Right lobe of liver (tissue), 6 donors: Measurements from ENCODE around the gene SERTAD4. TPM values are rescaled to one million over a fixed set of nuclear protein-coding genes. Genes with fewer than 3 reads are reported as not detected.

Experiments used
- ATAC-seq, 4 donors: fragments of 200-7000 bp; cut with Tn5 transposase; one replicate each; pipeline ENCODE4 v1.9.1; 2020; ENCODE audit warnings: mild to moderate bottlenecking in 4 of 4, moderate library complexity in 4 of 4
- DNase-seq, 3 donors: peaks; one replicate each; pipeline ENCODE4 v3.0.0-alpha.2; 2020
- H3K27ac ChIP-seq, 3 donors: fragments of 200-600 bp; one replicate each; pipeline ENCODE4 v1.8.0; 2022
- H3K27me3 ChIP-seq, 2 donors: fragments of 200-600 bp; one replicate each; pipeline ENCODE4 v1.8.0; 2022
- H3K36me3 ChIP-seq, 4 donors: fragments of 200-600 bp; sonication (generic) in 1 of 4; one replicate each; pipeline versions ENCODE4 v1.5.1 to v1.8.0; 2017 to 2022; ENCODE audit warnings: control low read depth in 1 of 4
- H3K4me1 ChIP-seq, 4 donors: fragments of 200-600 bp; sonication (generic) in 1 of 4; one replicate each; pipeline versions ENCODE4 v1.5.1 to v1.8.0; 2017 to 2022; ENCODE audit warnings: control low read depth in 1 of 4
- H3K4me3 ChIP-seq, 3 donors: fragments of 200-600 bp; one replicate each; pipeline ENCODE4 v1.8.0; 2022
- H3K9me3 ChIP-seq, 4 donors: fragments of 200-600 bp; sonication (generic) in 1 of 4; one replicate each; pipeline versions ENCODE4 v1.5.1 to v1.8.0; 2017 to 2022; ENCODE audit warnings: control low read depth in 1 of 4
- POLR2A ChIP-seq: fragments of 450-650 bp; IDR thresholded peaks from one replicate; pipeline ENCODE4 v1.6.1; 2017; ENCODE audit warnings: antibody characterized with exemption, mild to moderate bottlenecking
- WGBS: methylation state at CpG from one replicate; pipeline ENCODE4 v1.1.6; 2018; ENCODE audit warnings: low coverage, low lambda C conversion rate; ENCODE audit not compliant: insufficient coverage; ENCODE audit errors: missing lambda C conversion rate; 5-methylcytosine and 5-hydroxymethylcytosine counted together
- intact Hi-C, 2 donors: fragments of 100-400 bp; cut with DNase I; formaldehyde crosslinking; loops; one replicate each; pipeline versions ENCODE4 v1.11.2 to v1.14.1; 2022
- total RNA-seq, 6 experiments: library from RNA; depleted of rRNA in 2 of 6; stranded (reverse); fragments of >200 nt in 2 of 6; fragmentation: NEBNext Ultra II Directional in 3 of 6; extraction: Animal tissue kit (Norgen Biotek cat#: 25700) in 3 of 6; gene quantifications; one replicate each; pipeline versions ENCODE4 v1.1.0 to v1.2.4, GENCODE V29; 2016 to 2023
- TF ChIP-seq, protein P1 (sequence below), 4 donors: fragments of 200-600 bp in 3 of 4; fragments of 450-650 bp in 1 of 4; IDR thresholded peaks; one replicate each; pipeline versions ENCODE4 v1.5.1 to v1.8.0; 2016 to 2022; ENCODE audit warnings: antibody characterized with exemption in 4 of 4, mild to moderate bottlenecking in 2 of 4
- donor health status: DM: no; HTN: yes; CAD: no.
- donor health status: DM: no; HTN: no; CAD: no.
- donor health status: DM: no; HTN: no; CAD: no.
- donor health status: DM: no; HTN: yes; CAD: no.
- donor health status: DM: no; HTN: yes; CAD: no.

Gene SERTAD4
- total RNA-seq, 6 experiments from 2014 or later = not detected

DNA sequence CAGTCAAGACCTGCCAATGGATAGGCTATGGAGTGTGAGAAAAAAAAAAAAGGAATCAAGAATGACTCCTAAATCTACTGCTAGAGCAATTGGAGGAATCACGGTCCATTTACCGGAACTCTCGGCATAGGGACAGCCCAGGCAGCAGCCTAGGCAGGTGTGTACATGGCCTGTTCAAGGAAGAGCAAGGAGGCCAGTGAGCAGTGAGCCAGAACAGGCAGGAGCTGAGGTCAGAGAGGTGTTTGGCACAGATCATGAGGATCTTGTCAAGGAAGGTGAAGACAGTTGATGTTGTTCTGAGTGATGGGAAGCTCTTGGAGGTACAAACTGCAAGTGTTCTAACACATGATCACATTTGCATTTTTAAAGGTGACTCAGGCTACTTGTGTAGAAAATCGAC is 55.5 kb downstream of the SERTAD4 start:
- Histone ChIP-seq H3K4me1 (peaks cover 0 to 11% (median 0%) of the 10 kb centered on the region in 4 donors), H3K27ac (no peak overlapping the region), H3K9me3 (no peaks in the 10 kb centered on the region), H3K4me3 (no peak overlapping the region), H3K27me3 (peaks cover 0 to 5% of the 10 kb centered on the region in 2 donors), H3K36me3 (no peaks in the 10 kb centered on the region)
- intact Hi-C loops = no loop called here
- no peak for TF ChIP-seq POLR2A
- TF ChIP-seq, protein P1, sequence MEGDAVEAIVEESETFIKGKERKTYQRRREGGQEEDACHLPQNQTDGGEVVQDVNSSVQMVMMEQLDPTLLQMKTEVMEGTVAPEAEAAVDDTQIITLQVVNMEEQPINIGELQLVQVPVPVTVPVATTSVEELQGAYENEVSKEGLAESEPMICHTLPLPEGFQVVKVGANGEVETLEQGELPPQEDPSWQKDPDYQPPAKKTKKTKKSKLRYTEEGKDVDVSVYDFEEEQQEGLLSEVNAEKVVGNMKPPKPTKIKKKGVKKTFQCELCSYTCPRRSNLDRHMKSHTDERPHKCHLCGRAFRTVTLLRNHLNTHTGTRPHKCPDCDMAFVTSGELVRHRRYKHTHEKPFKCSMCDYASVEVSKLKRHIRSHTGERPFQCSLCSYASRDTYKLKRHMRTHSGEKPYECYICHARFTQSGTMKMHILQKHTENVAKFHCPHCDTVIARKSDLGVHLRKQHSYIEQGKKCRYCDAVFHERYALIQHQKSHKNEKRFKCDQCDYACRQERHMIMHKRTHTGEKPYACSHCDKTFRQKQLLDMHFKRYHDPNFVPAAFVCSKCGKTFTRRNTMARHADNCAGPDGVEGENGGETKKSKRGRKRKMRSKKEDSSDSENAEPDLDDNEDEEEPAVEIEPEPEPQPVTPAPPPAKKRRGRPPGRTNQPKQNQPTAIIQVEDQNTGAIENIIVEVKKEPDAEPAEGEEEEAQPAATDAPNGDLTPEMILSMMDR (IDR thresholded peaks at IDR 0.05) = no peak
- no peak for ATAC-seq
- WGBS = 72% methylated on average over 4 of the region's 4 CpGs
- no peak for DNase-seq

DNA sequence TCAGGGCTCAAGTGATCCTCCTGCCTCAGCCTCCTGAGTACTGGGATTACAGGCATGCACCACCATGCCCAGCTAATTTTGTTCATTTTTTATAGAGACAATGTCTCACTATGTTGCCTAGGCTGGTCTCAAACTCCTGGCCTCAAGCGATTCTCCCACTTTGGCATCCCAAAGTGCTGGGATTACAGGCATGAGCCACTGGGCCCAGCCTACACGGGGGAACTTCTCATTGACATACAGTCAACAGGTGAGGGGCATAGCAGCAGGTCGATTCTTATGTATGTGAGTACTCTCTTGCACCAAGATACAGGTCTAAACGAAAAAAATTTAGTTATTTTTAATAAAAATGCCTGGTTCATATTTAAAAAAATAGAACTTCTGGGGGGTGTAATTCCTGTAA is 56.7 kb downstream of the SERTAD4 start:
- no peak for DNase-seq
- Histone ChIP-seq H3K4me3 (no peak overlapping the region), H3K9me3 (no peaks in the 10 kb centered on the region), H3K36me3 (no peaks in the 10 kb centered on the region), H3K27ac (no peak overlapping the region), H3K27me3 (peaks cover 0 to 5% of the 10 kb centered on the region in 2 donors), H3K4me1 (peaks cover 0 to 11% (median 0%) of the 10 kb centered on the region in 4 donors)
- intact Hi-C loops = no loop called here
- ATAC-seq = no peak
- 46% methylated on average over 4 of the region's 4 CpGs for WGBS
- TF ChIP-seq, protein P1 (IDR thresholded peaks at IDR 0.05) = no peak
- TF ChIP-seq POLR2A = no peak

DNA sequence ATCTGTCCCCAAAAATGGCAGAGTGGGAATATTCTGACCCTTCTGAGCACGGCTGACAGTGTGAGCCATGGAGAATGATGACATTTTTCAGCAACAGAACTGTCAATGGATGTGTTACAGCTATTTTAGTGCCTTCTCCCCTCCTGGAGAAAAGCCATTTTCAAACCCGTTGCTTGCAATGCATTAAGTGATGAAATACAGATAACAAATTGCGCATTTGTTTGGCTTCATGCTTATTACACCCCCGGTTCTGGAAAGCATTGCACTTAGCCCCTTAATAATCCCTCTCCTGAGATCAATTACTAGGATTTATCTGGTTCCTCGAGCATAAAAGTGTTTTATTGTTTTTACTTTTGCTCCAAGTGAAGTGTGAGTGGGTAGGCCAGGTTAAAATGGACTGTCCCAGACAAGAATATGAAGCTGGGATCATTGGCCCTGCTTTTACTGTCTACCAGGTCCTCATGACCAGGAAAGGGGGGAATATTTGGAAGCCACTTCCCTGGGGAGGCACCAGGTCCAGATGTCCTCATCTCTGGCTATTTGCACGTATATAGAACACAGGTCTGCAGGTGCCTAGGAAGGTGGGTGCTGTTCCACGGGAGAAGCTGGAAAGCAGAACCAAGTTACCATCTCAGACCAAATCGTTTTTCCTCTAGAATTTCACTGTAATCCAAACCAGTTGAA is 58.6 kb downstream of the SERTAD4 start:
- Histone ChIP-seq H3K36me3 (no peaks in the 10 kb centered on the region), H3K4me1 (peaks cover 0 to 11% (median 0%) of the 10 kb centered on the region in 4 donors), H3K27me3 (peaks cover 0 to 5% of the 10 kb centered on the region in 2 donors), H3K9me3 (no peaks in the 10 kb centered on the region), H3K27ac (no peak overlapping the region), H3K4me3 (no peak overlapping the region)
- ATAC-seq (no peak), DNase-seq (no peak)
- 51% methylated on average over 6 of the region's 8 CpGs for WGBS
- intact Hi-C loops = loop anchor here in 1 of 2 donors (10.0 kb wide), 1 partner anchor 156 kb away; no protein-coding TSS in a partner anchor
- no peak for TF ChIP-seq POLR2A
- TF ChIP-seq, protein P1 (IDR thresholded peaks at IDR 0.05) = no peak

DNA sequence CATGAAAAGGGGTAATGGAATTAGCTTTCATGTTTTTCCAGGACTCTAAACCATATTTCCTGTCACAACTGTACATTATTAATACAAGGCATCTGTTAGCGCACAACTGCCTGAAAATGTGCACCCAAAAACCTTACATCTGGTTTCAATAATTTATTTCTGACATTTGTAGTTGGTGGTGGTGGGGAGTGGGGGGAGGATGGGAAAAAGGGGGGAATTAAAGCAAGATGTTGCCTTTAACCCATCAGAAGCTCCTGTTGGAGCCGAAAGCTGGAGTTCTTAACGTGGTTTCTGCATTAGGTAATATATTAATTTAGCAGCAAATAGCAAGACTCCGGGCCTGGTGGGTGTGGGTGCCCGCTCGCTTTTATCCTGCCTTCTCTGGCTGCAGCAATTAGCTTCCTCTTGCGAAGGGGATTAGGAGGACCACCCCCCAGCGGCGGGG is 59.2 kb downstream of the SERTAD4 start:
- no peak for ATAC-seq
- H3K27ac ChIP-seq = no peak overlapping the region
- H3K4me3 ChIP-seq = no peak overlapping the region
- WGBS = 39% methylated on average over 3 of the region's 9 CpGs
- peaks cover 0 to 5% of the 10 kb centered on the region in 2 donors for H3K27me3 ChIP-seq
- H3K9me3 ChIP-seq = no peaks in the 10 kb centered on the region
- no peak for TF ChIP-seq POLR2A
- TF ChIP-seq, protein P1 (IDR thresholded peaks at IDR 0.05) = no peak
- no peaks in the 10 kb centered on the region for H3K36me3 ChIP-seq
- peaks cover 0 to 11% (median 0%) of the 10 kb centered on the region in 4 donors for H3K4me1 ChIP-seq
- intact Hi-C loops = loop anchor here in 1 of 2 donors (10.0 kb wide), 1 partner anchor 157 kb away; no protein-coding TSS in a partner anchor
- DNase-seq = no peak
